8988T (cell line): ENCODE measurements around the gene NR2F1-AS1.
"Not testable (repeated sequence)": the region's sequence is repeated elsewhere in the genome, so short reads cannot be mapped to it uniquely, and the experiment has no call there.

Experiments
- DNase-seq: peaks from one replicate; pipeline ENCODE4 v3.0.0; 2011

The NR2F1-AS1 gene

DNA sequence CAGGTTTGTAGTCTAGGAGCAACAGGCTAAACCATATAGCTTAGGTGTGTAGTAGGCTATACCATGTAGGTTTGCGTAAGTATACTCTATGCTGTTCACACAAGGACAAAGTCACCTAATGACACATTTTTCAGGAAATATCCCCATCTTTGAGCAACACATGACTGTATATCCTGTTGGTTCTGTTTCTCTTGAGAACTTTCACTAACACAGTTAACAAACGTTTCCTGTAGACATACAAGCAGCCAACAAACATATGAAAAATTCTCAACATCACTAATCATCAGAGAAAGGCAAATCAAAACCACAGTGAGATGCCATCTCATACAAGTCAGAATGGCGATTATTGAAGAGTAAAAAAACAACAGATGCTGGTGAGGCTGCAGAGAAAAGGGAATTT, 68.2 kb downstream of the NR2F1-AS1 start:
- no peak for DNase-seq

- no peak for DNase-seq
These were observed 69.6 kb downstream of the NR2F1-AS1 start for GRCh38 chr5:93511445-93511844.

DNA sequence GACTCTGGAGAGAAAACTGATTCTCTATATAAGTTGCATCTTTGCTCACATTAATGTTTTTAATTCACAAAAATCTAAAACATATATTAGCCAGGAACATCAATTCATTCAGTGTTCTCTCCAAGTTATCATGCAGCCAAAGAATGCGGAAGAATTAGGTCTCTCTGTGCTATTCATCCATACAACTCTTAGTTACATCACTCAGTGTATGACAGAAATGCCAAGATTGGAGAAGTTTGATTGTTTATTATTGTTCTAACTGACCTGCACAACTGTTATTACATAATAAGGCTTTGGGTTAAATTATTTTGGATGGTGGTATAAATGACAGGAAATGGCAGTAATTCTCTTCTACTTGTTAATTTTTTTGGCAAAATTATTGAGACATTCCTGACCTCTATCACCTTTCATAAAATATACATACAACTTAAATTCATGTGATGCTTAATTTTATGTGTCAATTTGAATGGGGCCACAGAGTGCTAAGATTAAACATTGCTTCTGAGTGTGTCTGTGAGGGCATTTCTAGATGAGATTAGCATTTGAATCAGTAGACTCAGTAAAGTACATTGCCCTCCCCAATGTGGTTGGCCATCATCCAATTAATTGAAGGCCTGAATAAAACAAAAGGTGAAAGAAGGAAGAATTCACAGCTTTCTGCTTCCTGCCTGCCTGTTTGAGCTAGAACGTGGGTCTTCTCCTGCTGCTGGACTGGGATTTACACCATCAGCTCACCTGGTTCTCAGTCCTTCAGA, 70.2 kb downstream of the NR2F1-AS1 start:
- no peak for DNase-seq

DNA sequence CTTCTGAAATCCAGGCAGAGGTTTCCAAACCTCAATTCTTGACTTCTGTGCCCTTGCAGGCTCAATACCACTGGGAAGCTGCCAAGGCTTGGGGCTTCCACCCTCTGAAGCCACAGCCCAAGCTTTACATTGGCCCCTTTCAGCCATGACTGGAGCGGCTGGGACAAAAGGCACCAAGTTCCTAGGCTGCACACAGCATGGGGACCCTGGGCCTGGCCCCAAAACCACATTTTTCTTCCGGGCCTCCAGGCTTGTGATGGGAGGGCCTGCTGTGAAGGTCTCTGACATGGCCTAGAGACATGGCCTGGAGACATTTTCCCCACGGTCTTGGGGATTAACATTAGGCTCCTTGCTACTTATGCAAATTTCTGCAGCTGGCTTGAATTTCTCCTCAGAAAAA, 75.5 kb downstream of the NR2F1-AS1 start:
- DNase-seq = not testable (repeated sequence)

GRCh38 chr5:93503598-93504067, 77.4 kb downstream of the NR2F1-AS1 start:
- DNase-seq = peak; percentile 4

DNA sequence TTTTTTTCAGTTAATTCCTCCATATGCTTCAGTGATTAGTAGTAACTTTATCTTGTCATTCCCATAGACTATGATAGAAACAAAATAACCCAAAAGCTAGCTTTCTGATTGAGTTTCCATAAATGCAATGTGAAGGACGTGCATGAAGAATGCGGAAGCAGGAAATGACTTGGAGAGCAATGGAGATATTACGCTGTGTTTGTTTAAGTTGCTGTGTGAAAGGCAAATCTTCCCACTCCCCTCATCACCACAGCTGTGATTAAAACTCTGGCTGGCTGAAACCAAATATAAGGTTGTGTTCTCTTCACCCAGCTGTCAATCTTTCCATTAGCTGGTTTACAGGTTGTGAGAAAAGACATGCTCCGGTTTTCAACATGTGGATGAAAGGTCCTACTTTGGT, 83.9 kb downstream of the NR2F1-AS1 start:
- DNase-seq = no peak

- no peak for DNase-seq
These were observed 101.0 kb downstream of the NR2F1-AS1 start for GRCh38 chr5:93479982-93480509.

GRCh38 chr5:93477816-93478215, 103.2 kb downstream of the NR2F1-AS1 start:
- no peak for DNase-seq

DNA sequence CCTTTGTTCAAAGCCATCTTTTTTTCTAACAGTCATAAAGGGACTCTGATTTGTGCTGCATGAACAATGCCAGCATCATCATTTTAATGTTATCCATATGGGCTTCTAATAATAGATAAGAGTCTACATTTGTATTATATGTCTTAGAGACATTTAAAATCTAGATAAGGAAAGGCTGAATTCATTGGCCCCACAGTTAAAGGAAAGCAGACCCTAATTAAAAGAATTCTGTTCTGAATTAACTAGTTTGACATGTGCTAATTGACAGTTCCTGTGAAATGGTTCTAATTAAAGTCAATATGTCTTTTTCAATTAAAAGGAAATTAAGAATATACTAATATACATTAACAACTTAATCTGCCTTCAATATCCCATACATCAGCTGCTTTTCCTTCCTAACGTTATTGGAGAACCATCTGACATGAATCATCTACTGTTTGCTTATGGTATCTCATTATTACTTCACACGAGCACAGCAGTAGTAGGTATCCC, 104.7 kb downstream of the NR2F1-AS1 start:
- no peak for DNase-seq

GRCh38 chr5:93462916-93463315, 118.1 kb downstream of the NR2F1-AS1 start:
- no peak for DNase-seq

DNA sequence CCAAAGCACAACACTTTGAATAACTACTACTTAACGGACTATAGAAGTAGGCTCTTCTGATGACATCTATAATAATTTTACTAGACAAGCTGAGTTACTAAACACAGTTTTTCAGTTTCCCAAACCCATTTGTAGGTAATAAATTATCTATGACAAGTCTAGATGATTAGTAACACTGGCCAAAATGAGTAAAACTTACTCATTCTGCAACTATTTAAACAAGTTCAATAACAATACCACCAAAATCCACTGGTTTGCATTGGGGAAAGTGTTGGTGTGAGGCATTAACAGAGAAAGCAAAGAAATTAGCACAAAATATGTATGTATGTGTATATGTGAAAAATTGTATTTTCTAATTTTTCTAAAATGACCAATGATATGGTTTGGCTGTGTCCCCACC, 119.3 kb downstream of the NR2F1-AS1 start:
- no peak for DNase-seq

- no peak for DNase-seq
These were observed 120.7 kb downstream of the NR2F1-AS1 start for GRCh38 chr5:93460286-93460685.

DNA sequence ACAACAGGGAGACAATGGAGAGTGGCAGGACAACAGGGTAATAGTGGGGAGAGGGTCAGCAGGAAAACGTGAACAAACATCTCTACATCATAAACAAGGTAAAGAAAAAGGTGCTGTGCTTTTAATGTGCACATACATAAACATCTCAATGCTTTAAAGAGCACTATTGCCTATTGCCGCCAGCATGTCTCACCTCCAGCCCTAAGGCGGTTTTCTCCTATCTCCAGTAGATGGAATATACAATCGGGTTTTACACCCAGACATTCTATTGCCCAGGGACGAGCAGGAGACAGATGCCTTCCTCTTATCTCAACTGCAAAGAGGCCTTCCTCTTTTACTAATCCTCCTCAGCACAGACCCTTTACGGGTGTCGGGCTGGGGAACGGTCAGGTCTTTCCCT, 124.2 kb downstream of the NR2F1-AS1 start:
- not testable (repeated sequence) for DNase-seq

- no peak for DNase-seq
These were observed 126.1 kb downstream of the NR2F1-AS1 start for GRCh38 chr5:93454896-93455295.

DNA sequence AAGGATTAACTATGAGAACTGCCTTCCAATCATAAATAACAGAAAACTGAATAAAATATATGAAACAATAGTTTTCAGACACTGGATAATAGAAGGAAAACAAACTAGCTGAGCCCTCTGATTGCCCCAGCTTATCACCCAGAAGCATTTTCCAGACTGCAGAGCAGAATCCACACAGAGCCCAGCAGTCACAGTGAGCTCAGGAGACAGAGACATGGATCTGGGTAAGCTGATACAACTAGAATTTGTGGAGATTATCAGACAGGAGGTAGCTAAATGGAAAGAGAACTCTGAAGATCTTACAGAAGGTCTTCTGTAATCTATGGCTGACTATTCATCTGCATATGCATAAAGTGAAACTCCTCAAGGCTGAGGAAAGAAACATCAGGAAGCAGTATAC, 128.8 kb downstream of the NR2F1-AS1 start:
- no peak for DNase-seq

DNA sequence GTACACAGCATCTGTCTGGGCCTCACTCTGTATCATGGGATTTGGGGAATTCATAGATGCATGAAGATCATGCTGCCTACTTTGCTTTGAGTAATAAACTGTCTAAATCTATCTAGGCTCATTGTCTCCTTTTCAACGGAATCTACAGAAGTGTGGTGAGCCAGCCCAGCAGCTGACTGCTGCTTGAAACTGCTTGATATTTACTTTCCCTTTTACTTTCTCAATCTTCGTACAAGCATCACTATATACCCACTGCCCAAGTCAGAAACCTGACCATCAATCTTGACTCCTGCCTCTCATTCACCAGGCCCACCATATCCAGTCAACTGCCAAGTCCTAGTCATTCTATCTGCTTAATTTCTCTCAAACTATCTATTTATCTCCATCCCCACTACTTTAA, 142.9 kb downstream of the NR2F1-AS1 start:
- no peak for DNase-seq

DNA sequence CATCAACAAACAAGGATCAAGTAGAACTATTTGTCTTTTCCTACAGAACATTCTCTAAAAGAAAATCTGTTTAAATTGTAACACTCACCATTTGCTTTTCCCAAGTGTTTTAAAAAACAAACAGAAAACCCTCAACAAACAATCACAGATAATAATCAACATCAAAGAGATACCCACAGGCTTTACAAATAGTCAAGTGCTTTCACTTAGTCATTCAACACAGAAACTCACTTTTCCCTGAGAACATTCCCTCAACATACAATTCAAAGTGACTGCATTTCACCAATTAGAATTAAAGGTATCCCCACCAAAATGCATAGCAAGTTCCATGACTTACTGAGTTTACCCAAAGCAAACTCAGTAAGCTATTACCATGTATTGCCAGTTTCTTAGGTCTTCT, 144.9 kb downstream of the NR2F1-AS1 start:
- no peak for DNase-seq

GRCh38 chr5:93433422-93433821, 147.6 kb downstream of the NR2F1-AS1 start:
- DNase-seq = no peak

DNA sequence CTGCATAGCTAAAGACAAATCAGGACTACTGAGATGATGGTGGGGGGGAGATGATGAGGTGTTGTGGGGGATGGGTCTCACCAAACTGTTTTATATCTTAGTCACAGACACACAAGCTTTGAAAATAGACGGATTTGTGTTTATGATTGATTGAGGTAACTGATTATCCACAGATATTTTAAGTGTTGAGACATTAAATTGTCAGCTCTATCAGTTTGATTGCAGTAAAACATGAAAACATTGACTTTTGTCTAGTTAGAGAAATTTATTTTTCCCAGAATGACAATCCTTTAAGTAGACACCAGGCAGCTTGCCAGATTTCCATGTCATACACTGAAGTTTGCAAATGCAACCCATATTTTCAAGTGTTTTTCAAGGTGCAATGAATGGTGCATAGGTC, 149.8 kb downstream of the NR2F1-AS1 start:
- no peak for DNase-seq

GRCh38 chr5:93430673-93431199, 150.3 kb downstream of the NR2F1-AS1 start:
- DNase-seq = no peak

- DNase-seq = no peak
These were observed 150.9 kb downstream of the NR2F1-AS1 start for GRCh38 chr5:93430118-93430517.

- DNase-seq = no peak
These were observed 152.2 kb downstream of the NR2F1-AS1 start for GRCh38 chr5:93428868-93429267.

DNA sequence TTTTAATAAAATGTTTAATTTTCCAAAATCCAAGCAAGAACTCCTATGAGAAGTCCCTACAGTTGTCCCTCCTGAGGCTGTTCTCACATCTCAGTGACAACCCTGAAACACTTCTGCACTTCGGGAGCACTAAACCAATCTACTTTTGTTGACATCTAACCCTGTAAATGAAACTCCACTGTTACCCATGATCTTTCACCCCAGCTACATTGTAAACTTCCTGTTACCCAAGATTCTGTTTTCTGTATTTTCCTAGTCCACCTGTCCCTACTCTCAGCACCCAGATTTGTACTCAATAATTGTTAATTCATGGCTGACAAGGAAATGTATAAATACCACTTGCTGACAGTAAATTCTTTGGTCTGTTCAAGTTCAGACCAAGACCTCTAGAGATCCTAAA, 153.7 kb downstream of the NR2F1-AS1 start:
- no peak for DNase-seq

DNA sequence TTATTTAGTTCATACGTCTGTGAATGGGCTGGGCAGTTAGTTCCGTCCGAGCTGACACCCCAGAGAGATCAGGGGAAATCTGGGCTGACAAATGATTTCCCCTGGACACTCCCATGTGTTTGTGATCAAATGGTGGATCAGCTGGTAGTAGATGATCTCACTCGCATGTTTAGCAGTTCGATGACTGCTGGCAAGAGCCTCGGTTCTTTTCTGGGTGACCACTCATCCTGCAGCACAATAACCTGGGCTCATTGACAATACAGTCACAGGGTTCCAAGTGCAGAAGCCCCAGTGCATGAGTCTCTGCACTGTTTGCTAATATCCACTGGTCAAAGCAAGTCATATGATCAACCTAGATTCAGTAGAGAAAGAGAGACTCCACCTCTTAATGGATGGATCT, 155.9 kb downstream of the NR2F1-AS1 start:
- DNase-seq = no peak
